Mesothelial cell of epicardium (in vitro differentiated cells): ENCODE measurements around the gene SCUBE1. TPM values are rescaled to one million over a fixed set of nuclear protein-coding genes. Genes with fewer than 3 reads are reported as not detected.

Source experiments
- DNase-seq, 2 experiments: peaks; one replicate each; pipeline ENCODE4 v3.0.0; 2021; ENCODE audit warnings: low spot score in 2 of 2; ENCODE audit not compliant: unreplicated experiment in 2 of 2
- H3K27ac Mint-ChIP-seq: 2 replicates; pipeline ENCODE4 v1.8.0; 2021; ENCODE audit warnings: mixed read lengths
- H3K27me3 Mint-ChIP-seq: 2 replicates; pipeline ENCODE4 v1.8.0; 2021; ENCODE audit warnings: low read depth, mixed read lengths
- H3K36me3 Mint-ChIP-seq: 2 replicates; pipeline ENCODE4 v1.8.0; 2021; ENCODE audit warnings: mixed read lengths
- H3K4me1 Mint-ChIP-seq: 2 replicates; pipeline ENCODE4 v1.8.0; 2021; ENCODE audit warnings: mixed read lengths
- H3K4me3 Mint-ChIP-seq: 2 replicates; pipeline ENCODE4 v1.8.0; 2021; ENCODE audit warnings: mild to moderate bottlenecking, moderate library complexity, mixed read lengths
- H3K9me3 Mint-ChIP-seq: 2 replicates; pipeline ENCODE4 v1.8.0; 2021; ENCODE audit warnings: mixed read lengths
- total RNA-seq: library from RNA; stranded (reverse); gene quantifications from 3 replicates; pipeline ENCODE4 v1.2.1, GENCODE V29; 2021
- TF ChIP-seq, protein P1 (sequence below): fragments of 200-600 bp; sonication (generic); IDR thresholded peaks from one replicate; pipeline ENCODE4 v1.5.0; 2021; ENCODE audit warnings: antibody characterized with exemption; ENCODE audit not compliant: unreplicated experiment

SCUBE1 gene
- total RNA-seq, 1 donor from 2014 or later = 19.3 TPM

GRCh38 chr22:43158778-43159483 lies 184.2 kb downstream of the SCUBE1 start:
- Mint-ChIP-seq H3K27me3 (no peaks in the 10 kb centered on the region), H3K9me3 (no peaks in the 10 kb centered on the region), H3K4me1 (no peaks in the 10 kb centered on the region), H3K4me3 (no peak overlapping the region), H3K36me3 (no peaks in the 10 kb centered on the region), H3K27ac (no peak overlapping the region)
- TF ChIP-seq, protein P1, sequence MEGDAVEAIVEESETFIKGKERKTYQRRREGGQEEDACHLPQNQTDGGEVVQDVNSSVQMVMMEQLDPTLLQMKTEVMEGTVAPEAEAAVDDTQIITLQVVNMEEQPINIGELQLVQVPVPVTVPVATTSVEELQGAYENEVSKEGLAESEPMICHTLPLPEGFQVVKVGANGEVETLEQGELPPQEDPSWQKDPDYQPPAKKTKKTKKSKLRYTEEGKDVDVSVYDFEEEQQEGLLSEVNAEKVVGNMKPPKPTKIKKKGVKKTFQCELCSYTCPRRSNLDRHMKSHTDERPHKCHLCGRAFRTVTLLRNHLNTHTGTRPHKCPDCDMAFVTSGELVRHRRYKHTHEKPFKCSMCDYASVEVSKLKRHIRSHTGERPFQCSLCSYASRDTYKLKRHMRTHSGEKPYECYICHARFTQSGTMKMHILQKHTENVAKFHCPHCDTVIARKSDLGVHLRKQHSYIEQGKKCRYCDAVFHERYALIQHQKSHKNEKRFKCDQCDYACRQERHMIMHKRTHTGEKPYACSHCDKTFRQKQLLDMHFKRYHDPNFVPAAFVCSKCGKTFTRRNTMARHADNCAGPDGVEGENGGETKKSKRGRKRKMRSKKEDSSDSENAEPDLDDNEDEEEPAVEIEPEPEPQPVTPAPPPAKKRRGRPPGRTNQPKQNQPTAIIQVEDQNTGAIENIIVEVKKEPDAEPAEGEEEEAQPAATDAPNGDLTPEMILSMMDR = no peak
- no peak for DNase-seq

GRCh38 chr22:43157874-43158546 lies 185.2 kb downstream of the SCUBE1 start:
- H3K9me3 Mint-ChIP-seq = no peaks in the 10 kb centered on the region
- H3K27ac Mint-ChIP-seq = no peak overlapping the region
- H3K4me1 Mint-ChIP-seq = peaks cover 1% of the 10 kb centered on the region
- H3K4me3 Mint-ChIP-seq = no peak overlapping the region
- TF ChIP-seq, protein P1 = no peak
- DNase-seq = no peak
- H3K27me3 Mint-ChIP-seq = no peaks in the 10 kb centered on the region
- H3K36me3 Mint-ChIP-seq = no peaks in the 10 kb centered on the region

GRCh38 chr22:43156413-43156812 lies 186.8 kb downstream of the SCUBE1 start:
- DNase-seq = no peak
- no peak overlapping the region for H3K4me3 Mint-ChIP-seq
- no peak overlapping the region for H3K27ac Mint-ChIP-seq
- peaks cover 7% of the 10 kb centered on the region for H3K4me1 Mint-ChIP-seq
- H3K36me3 Mint-ChIP-seq = no peaks in the 10 kb centered on the region
- TF ChIP-seq, protein P1 = no peak
- no peaks in the 10 kb centered on the region for H3K9me3 Mint-ChIP-seq
- H3K27me3 Mint-ChIP-seq = no peaks in the 10 kb centered on the region

DNA sequence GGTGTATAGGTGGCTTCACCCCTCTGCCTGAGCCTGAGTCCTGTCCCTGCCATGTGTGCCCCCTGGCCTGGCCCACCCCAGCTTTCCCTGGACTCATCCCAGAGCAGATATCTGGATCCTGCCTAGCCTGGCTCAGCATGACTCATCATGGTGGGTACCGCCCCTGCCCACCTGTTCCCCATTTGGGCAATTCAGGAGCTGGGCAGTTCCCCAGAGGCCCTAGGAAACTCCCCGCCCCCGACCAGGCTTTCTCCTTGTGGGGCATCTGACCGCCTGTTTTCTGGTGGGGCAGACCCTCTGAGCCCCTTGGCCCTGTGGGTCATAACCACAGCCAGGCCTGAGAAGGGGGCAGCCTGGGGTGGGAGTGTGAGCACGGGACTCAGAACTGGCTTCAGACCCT lies 187.4 kb downstream of the SCUBE1 start:
- no peak for DNase-seq
- no peak overlapping the region for H3K4me3 Mint-ChIP-seq
- peaks cover 11% of the 10 kb centered on the region for H3K4me1 Mint-ChIP-seq
- H3K9me3 Mint-ChIP-seq = no peaks in the 10 kb centered on the region
- H3K27ac Mint-ChIP-seq = no peak overlapping the region
- H3K27me3 Mint-ChIP-seq = no peaks in the 10 kb centered on the region
- H3K36me3 Mint-ChIP-seq = no peaks in the 10 kb centered on the region
- TF ChIP-seq, protein P1 = no peak

GRCh38 chr22:43154887-43155536 lies 188.2 kb downstream of the SCUBE1 start:
- TF ChIP-seq, protein P1 = no peak
- H3K4me1 Mint-ChIP-seq = peaks cover 12% of the 10 kb centered on the region
- H3K36me3 Mint-ChIP-seq = no peaks in the 10 kb centered on the region
- H3K27me3 Mint-ChIP-seq = no peaks in the 10 kb centered on the region
- DNase-seq = no peak
- H3K9me3 Mint-ChIP-seq = no peaks in the 10 kb centered on the region
- H3K27ac Mint-ChIP-seq = no peak overlapping the region
- no peak overlapping the region for H3K4me3 Mint-ChIP-seq
